H1 (cell line): Measurements from ENCODE around the gene SLC9B2. TPM values are rescaled to one million over a fixed set of nuclear protein-coding genes. Genes with fewer than 3 reads are reported as not detected.
"Not testable (repeated sequence)": the region's sequence is repeated elsewhere in the genome, so short reads cannot be mapped to it uniquely, and the experiment has no call there.

Source experiments
- CTCF ChIA-PET: fragments of 300-600 bp; sonication (Branson Sonifier 250); formaldehyde crosslinking; loops from one replicate; lab custom pipeline; 2021; ENCODE audit not compliant: partially characterized antibody; lab: Charles Lee
- POLR2A ChIA-PET: fragments of 300-600 bp; sonication (Branson Sonifier 250); formaldehyde crosslinking; loops from one replicate; lab custom pipeline; 2021; ENCODE audit warnings: inconsistent platforms; ENCODE audit not compliant: partially characterized antibody; lab: Charles Lee
- DNase-seq, 2 experiments: peaks; one replicate each; pipeline versions ENCODE4 v3.0.0 to v3.0.0-alpha.2; 2010 to 2022; ENCODE audit warnings: low spot score in 2 of 2, low read depth in 1 of 2, mixed read lengths in 1 of 2
- FAIRE-seq: peaks from 2 replicates; lab custom pipeline; 2011; peaks lifted over from hg19 to GRCh38; lab: Jason Lieb, UNC
- H2AFZ ChIP-seq: 2 replicates; pipeline ENCODE4 v1.8.1; 2012; ENCODE audit warnings: low read length, inconsistent platforms
- H2AK5ac ChIP-seq: 2 replicates; pipeline ENCODE4 v1.6.1; 2013; ENCODE audit warnings: low read depth, low read length
- H2BK120ac ChIP-seq: replicated peaks from 2 replicates; pipeline ENCODE3; 2013; ENCODE audit warnings: low read depth, low read length, inconsistent platforms
- H2BK12ac ChIP-seq: 2 replicates; pipeline ENCODE4 v1.6.1; 2013; ENCODE audit warnings: low read depth, low read length
- H2BK15ac ChIP-seq: 2 replicates; pipeline ENCODE4 v1.6.1; 2013; ENCODE audit warnings: low read length
- H2BK20ac ChIP-seq: 2 replicates; pipeline ENCODE4 v1.6.1; 2013; ENCODE audit warnings: low read length
- H2BK5ac ChIP-seq: 2 replicates; pipeline ENCODE4 v1.6.1; 2013; ENCODE audit warnings: low read depth, low read length
- H3K14ac ChIP-seq: 2 replicates; pipeline ENCODE4 v1.6.1; 2013; ENCODE audit warnings: inconsistent platforms; ENCODE audit not compliant: insufficient read length
- H3K18ac ChIP-seq: 2 replicates; pipeline ENCODE4 v1.6.1; 2013; ENCODE audit warnings: low read length; ENCODE audit errors: extremely low read depth
- H3K23ac ChIP-seq: 2 replicates; pipeline ENCODE4 v1.6.1; 2013; ENCODE audit warnings: inconsistent platforms; ENCODE audit not compliant: insufficient read length
- H3K23me2 ChIP-seq: 2 replicates; pipeline ENCODE4 v1.6.1; 2013; ENCODE audit warnings: low read depth, low read length
- H3K27ac ChIP-seq: 2 replicates; pipeline ENCODE4 v1.6.1; 2011; ENCODE audit warnings: low read depth, low read length, inconsistent platforms
- H3K27me3 ChIP-seq, 4 experiments: replicated peaks in 1 of 4; 1 replicate in 1 of 4; 2 replicates in 3 of 4; pipeline versions ENCODE4 v1.6.1 to v1.8.1; 2011 to 2013; ENCODE audit warnings: low read length in 3 of 4, mild to moderate bottlenecking in 3 of 4, inconsistent platforms in 2 of 4, mixed read lengths in 2 of 4, moderate library complexity in 1 of 4; ENCODE audit not compliant: control insufficient read depth in 3 of 4, insufficient read depth in 3 of 4; ENCODE audit errors: extremely low read depth in 1 of 4
- H3K36me3 ChIP-seq, 4 experiments: 2 replicates each; pipeline versions ENCODE4 v1.6.1 to v1.8.1; 2011 to 2013; ENCODE audit warnings: mild to moderate bottlenecking in 4 of 4, low read length in 3 of 4, moderate library complexity in 2 of 4, control low read depth in 1 of 4, inconsistent platforms in 1 of 4; ENCODE audit not compliant: insufficient read depth in 4 of 4, control insufficient read depth in 2 of 4
- H3K4ac ChIP-seq: replicated peaks from 2 replicates; pipeline ENCODE3; 2013; ENCODE audit warnings: low read length, low read depth, mixed read lengths, inconsistent platforms; ENCODE audit not compliant: insufficient read length
- H3K4me1 ChIP-seq, 4 experiments: replicated peaks in 1 of 4; 1 replicate in 1 of 4; 2 replicates in 3 of 4; pipeline versions ENCODE4 v1.6.1 to v1.8.1; 2011 to 2013; ENCODE audit warnings: low read length in 3 of 4, inconsistent platforms in 2 of 4, mixed read lengths in 1 of 4; ENCODE audit not compliant: insufficient read depth in 4 of 4, control insufficient read depth in 3 of 4
- H3K4me2 ChIP-seq, 2 experiments: 2 replicates each; pipeline versions ENCODE4 v1.6.1 to v1.8.1; 2011 to 2013; ENCODE audit warnings: low read depth in 2 of 2, low read length in 2 of 2, control low read depth in 1 of 2, inconsistent platforms in 1 of 2, mild to moderate bottlenecking in 1 of 2; ENCODE audit not compliant: insufficient read depth in 1 of 2
- H3K4me3 ChIP-seq, 4 experiments: fragments of 200-600, 300-600 bp in 1 of 4; sonication (generic), shearing (Covaris generic), sonication (Bioruptor Twin) in 1 of 4; 2 replicates each; pipeline versions ENCODE4 v1.5.1 to v1.8.1; 2011 to 2016; ENCODE audit warnings: low read length in 4 of 4, low read depth in 3 of 4, control low read depth in 2 of 4, inconsistent platforms in 2 of 4, mild to moderate bottlenecking in 2 of 4, mixed read lengths in 1 of 4, moderate library complexity in 1 of 4; ENCODE audit not compliant: insufficient read depth in 2 of 4; ENCODE audit errors: extremely low read depth in 1 of 4
- H3K56ac ChIP-seq: replicated peaks from 2 replicates; pipeline ENCODE3; 2013; ENCODE audit warnings: low read depth, mild to moderate bottlenecking, mixed read lengths, low read length, inconsistent platforms; ENCODE audit not compliant: insufficient read length
- H3K79me1 ChIP-seq: 2 replicates; pipeline ENCODE4 v1.6.1; 2013; ENCODE audit warnings: low read depth, low read length, control low read depth
- H3K79me2 ChIP-seq, 2 experiments: 2 replicates each; pipeline versions ENCODE4 v1.6.1 to v1.8.1; 2012 to 2013; ENCODE audit warnings: low read length in 2 of 2, mild to moderate bottlenecking in 2 of 2, inconsistent platforms in 1 of 2; ENCODE audit not compliant: insufficient read depth in 2 of 2, control insufficient read depth in 1 of 2
- H3K9ac ChIP-seq, 4 experiments: replicated peaks in 1 of 4; 1 replicate in 1 of 4; 2 replicates in 3 of 4; pipeline versions ENCODE4 v1.6.1 to v1.8.1; 2011 to 2013; ENCODE audit warnings: low read depth in 3 of 4, low read length in 3 of 4, control low read depth in 2 of 4, mild to moderate bottlenecking in 2 of 4, moderate library complexity in 2 of 4, inconsistent platforms in 1 of 4; ENCODE audit errors: extremely low read depth in 1 of 4
- H3K9me3 ChIP-seq, 2 experiments: 2 replicates each; pipeline versions ENCODE4 v1.6.1 to v1.8.1; 2012 to 2013; ENCODE audit warnings: mild to moderate bottlenecking in 2 of 2, moderate library complexity in 2 of 2, control low read depth in 1 of 2, inconsistent platforms in 1 of 2, low read depth in 1 of 2, low read length in 1 of 2, mixed read lengths in 1 of 2; ENCODE audit not compliant: insufficient read depth in 2 of 2
- H4K20me1 ChIP-seq, 2 experiments: replicated peaks in 1 of 2; 2 replicates each; pipeline versions ENCODE3 to v1.8.1; 2011 to 2013; ENCODE audit warnings: inconsistent platforms in 2 of 2, low read length in 2 of 2, mild to moderate bottlenecking in 1 of 2; ENCODE audit not compliant: insufficient read depth in 2 of 2, control insufficient read depth in 1 of 2
- H4K5ac ChIP-seq: 2 replicates; pipeline ENCODE4 v1.6.1; 2013; ENCODE audit warnings: low read length, low read depth, mixed read lengths, inconsistent platforms; ENCODE audit not compliant: insufficient read length
- H4K8ac ChIP-seq: 2 replicates; pipeline ENCODE4 v1.8.0; 2013; ENCODE audit warnings: mild to moderate bottlenecking, moderate library complexity, low read length, inconsistent platforms; ENCODE audit not compliant: insufficient read depth; ENCODE audit errors: extremely low read depth
- H4K91ac ChIP-seq: replicated peaks from 2 replicates; pipeline ENCODE3; 2013; ENCODE audit warnings: low read length, mixed read lengths, inconsistent platforms; ENCODE audit not compliant: insufficient read length
- polyA plus RNA-seq, 7 experiments: library from polyadenylated mRNA; depleted of rRNA in 3 of 7; stranded (reverse) in 5 of 7; unstranded in 2 of 7; fragments of >200 nt in 5 of 7; fragments of 200-250 nt in 2 of 7; gene quantifications; 1 replicate in 5 of 7; 2 replicates in 1 of 7; 4 replicates in 1 of 7; pipeline versions ENCODE4 v1.2.1 to v1.2.3, GENCODE V29; 2011 to 2013; ENCODE audit warnings: missing spikeins in 2 of 7, mixed read lengths in 2 of 7
- total RNA-seq: library from RNA; stranded (reverse); fragmentation: NEBNext Ultra II Directional; extraction: Animal tissue kit (Norgen Biotek cat#: 25700); gene quantifications from 2 replicates; pipeline ENCODE4 v1.2.1, GENCODE V29; 2021

SLC9B2 gene
- total and polyA plus RNA-seq, 2 of the 8 experiments (the other 6 are each of a cell fraction or from before 2014, with no cell fraction given): 3.2 to 5.2 TPM

DNA sequence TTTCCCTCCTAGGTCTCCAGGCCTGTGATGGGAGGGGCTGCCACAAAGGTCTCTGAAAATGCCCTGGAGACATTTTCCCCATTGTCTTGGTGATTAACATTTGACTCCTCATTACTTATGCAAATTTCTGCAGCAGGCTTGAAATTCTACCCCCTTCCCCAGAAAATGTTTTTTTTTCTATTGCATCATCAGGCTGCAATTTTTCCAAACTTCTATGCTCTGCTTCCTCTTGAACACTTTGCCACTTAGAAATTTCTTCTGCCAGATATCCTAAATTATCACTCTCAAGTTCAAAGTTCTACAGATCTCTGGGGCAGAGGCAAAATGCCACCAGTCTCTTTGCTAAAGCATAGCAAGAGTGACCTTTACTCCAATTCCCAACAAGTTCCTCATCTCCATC, 82.6 kb downstream of the SLC9B2 start:
- H2BK120ac ChIP-seq, H4K5ac ChIP-seq, H4K8ac ChIP-seq, H3K4ac ChIP-seq, H2AFZ ChIP-seq, H3K4me1 ChIP-seq, H3K18ac ChIP-seq, H2BK5ac ChIP-seq, H2AK5ac ChIP-seq, H4K91ac ChIP-seq, H3K79me2 ChIP-seq, H3K56ac ChIP-seq, H3K4me2 ChIP-seq, H2BK15ac ChIP-seq, H3K4me3 ChIP-seq, POLR2A ChIA-PET, H3K14ac ChIP-seq, H3K9ac ChIP-seq, H3K27me3 ChIP-seq, FAIRE-seq, H2BK20ac ChIP-seq, H3K79me1 ChIP-seq, DNase-seq, H3K27ac ChIP-seq, H2BK12ac ChIP-seq, H3K23ac ChIP-seq, H4K20me1 ChIP-seq, H3K36me3 ChIP-seq, CTCF ChIA-PET, H3K23me2 ChIP-seq: not testable (repeated sequence)
- peaks cover 12 to 16% of the 10 kb centered on the region in 2 experiments; a peak in 3 of 4 replicates for H3K9me3 ChIP-seq
